ENCODE results near the gene POSTN. TPM values are rescaled to one million over a fixed set of nuclear protein-coding genes. Genes with fewer than 3 reads are reported as not detected.

POSTN gene
- total RNA-seq, 2 experiments from 2014 or later, result not detected

DNA sequence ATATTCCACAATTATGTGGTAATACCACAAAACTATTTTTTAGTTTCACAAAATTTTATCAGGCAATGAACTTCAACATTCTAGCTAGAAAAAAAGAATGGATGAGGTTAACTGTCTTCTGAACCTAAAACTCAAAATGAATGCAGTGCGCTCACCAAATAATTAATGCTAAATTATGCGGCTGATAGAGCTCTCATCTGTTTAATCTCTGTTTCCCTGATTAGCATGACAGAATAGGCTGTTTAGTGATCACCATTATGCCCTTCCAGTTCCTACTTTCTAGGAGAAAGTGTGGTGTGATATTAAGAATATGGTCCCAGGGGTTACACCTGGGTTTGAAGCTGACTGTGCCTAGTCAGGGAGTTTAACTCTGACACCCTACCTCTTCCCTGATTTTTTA, 42.8 kb upstream of the POSTN start:
- Mint-ChIP-seq H3K4me3 (no peak overlapping the region), H3K9me3 (peaks cover 2% of the 10 kb centered on the region), H3K36me3 (ENCODE audit: low read depth) (no peaks in the 10 kb centered on the region), H3K27me3 (no peaks in the 10 kb centered on the region), H3K27ac (no peak overlapping the region), H3K4me1 (ENCODE audit: low read depth) (no peaks in the 10 kb centered on the region)
- ATAC-seq (no peak), DNase-seq (no peak)
- intact Hi-C loops (cut with micrococcal nuclease), result no loop called here
- POLR2A ChIA-PET, result interaction anchor here (1.0 kb wide), 1 partner anchor 23 kb away, joined by 4 read pairs; no protein-coding TSS in a partner anchor
- CTCF ChIA-PET, result no interaction called here
- TF ChIP-seq, protein P1, sequence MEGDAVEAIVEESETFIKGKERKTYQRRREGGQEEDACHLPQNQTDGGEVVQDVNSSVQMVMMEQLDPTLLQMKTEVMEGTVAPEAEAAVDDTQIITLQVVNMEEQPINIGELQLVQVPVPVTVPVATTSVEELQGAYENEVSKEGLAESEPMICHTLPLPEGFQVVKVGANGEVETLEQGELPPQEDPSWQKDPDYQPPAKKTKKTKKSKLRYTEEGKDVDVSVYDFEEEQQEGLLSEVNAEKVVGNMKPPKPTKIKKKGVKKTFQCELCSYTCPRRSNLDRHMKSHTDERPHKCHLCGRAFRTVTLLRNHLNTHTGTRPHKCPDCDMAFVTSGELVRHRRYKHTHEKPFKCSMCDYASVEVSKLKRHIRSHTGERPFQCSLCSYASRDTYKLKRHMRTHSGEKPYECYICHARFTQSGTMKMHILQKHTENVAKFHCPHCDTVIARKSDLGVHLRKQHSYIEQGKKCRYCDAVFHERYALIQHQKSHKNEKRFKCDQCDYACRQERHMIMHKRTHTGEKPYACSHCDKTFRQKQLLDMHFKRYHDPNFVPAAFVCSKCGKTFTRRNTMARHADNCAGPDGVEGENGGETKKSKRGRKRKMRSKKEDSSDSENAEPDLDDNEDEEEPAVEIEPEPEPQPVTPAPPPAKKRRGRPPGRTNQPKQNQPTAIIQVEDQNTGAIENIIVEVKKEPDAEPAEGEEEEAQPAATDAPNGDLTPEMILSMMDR (IDR thresholded peaks at IDR 0.05), result no peak

DNA sequence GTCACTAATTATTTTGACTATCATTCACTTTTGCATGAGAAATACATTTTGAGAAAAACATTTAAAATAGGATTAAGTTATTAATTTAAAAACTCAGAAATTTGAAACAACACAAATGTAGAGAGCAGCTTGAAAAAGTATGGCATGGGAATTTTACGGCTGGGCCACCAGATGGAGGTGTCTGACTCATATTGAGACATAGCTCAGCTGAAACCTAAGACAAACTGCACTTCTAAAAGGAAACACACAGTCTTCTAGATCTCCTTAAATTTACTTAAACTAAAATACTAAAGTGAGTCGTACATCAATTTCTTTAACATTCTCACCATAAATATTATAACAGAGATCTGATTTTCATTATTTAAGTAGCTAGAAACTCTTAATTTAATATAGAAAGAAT, 41.9 kb upstream of the POSTN start:
- Mint-ChIP-seq H3K9me3 (no peaks in the 10 kb centered on the region), H3K36me3 (ENCODE audit: low read depth) (no peaks in the 10 kb centered on the region), H3K4me3 (no peak overlapping the region), H3K4me1 (ENCODE audit: low read depth) (no peaks in the 10 kb centered on the region), H3K27me3 (no peaks in the 10 kb centered on the region), H3K27ac (no peak overlapping the region)
- no peak for ATAC-seq
- no peak for DNase-seq
- TF ChIP-seq, protein P1 (IDR thresholded peaks at IDR 0.05), result no peak
- ChIA-PET POLR2A (no interaction called here), CTCF (no interaction called here)
- intact Hi-C loops (cut with micrococcal nuclease), result no loop called here

GRCh38 chr13:37636701-37637100, 38.1 kb upstream of the POSTN start:
- DNase-seq, result no peak
- intact Hi-C loops (cut with micrococcal nuclease), result no loop called here
- ATAC-seq, result no peak
- TF ChIP-seq, protein P1 (IDR thresholded peaks at IDR 0.05), result no peak
- Mint-ChIP-seq H3K27me3 (no peaks in the 10 kb centered on the region), H3K9me3 (no peaks in the 10 kb centered on the region), H3K36me3 (ENCODE audit: low read depth) (no peaks in the 10 kb centered on the region), H3K27ac (no peak overlapping the region), H3K4me1 (ENCODE audit: low read depth) (no peaks in the 10 kb centered on the region), H3K4me3 (no peak overlapping the region)
- ChIA-PET POLR2A (no interaction called here), CTCF (no interaction called here)

GRCh38 chr13:37632294-37632693, 33.7 kb upstream of the POSTN start:
- Mint-ChIP-seq H3K4me1 (ENCODE audit: low read depth) (no peaks in the 10 kb centered on the region), H3K9me3 (peaks cover 5% of the 10 kb centered on the region), H3K27ac (no peak overlapping the region), H3K36me3 (ENCODE audit: low read depth) (no peaks in the 10 kb centered on the region), H3K27me3 (no peaks in the 10 kb centered on the region), H3K4me3 (no peak overlapping the region)
- TF ChIP-seq, protein P1 (IDR thresholded peaks at IDR 0.05), result no peak
- POLR2A ChIA-PET, result no interaction called here
- ATAC-seq, result no peak
- intact Hi-C loops (cut with micrococcal nuclease), result no loop called here
- CTCF ChIA-PET, result interaction anchor here (1.0 kb wide), 1 partner anchor 14 kb away, joined by 3 read pairs; no protein-coding TSS in a partner anchor
- DNase-seq, result no peak

DNA sequence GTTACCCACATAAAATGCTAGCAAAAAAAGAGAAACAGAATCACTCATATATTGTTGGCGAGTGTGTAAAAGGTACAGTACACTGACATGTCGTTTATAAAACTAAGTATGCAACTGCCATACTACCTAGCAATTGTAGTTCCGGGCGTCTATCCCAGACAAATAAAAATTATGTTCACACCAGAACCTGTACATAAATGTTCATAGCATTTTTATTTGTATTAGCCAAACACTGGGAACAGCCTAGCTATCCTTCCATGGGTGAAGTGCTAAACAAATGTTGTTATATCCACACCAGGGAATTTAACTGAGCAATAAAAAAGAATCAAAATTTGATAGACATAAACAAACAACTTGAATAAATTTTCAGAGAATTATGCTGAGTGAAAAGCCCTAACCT, 28.9 kb upstream of the POSTN start:
- Mint-ChIP-seq H3K9me3 (peaks cover 5% of the 10 kb centered on the region), H3K27ac (no peak overlapping the region), H3K36me3 (ENCODE audit: low read depth) (no peaks in the 10 kb centered on the region), H3K4me1 (ENCODE audit: low read depth) (no peaks in the 10 kb centered on the region), H3K27me3 (no peaks in the 10 kb centered on the region), H3K4me3 (no peak overlapping the region)
- intact Hi-C loops (cut with micrococcal nuclease), result no loop called here
- ATAC-seq (no peak), DNase-seq (no peak)
- ChIA-PET POLR2A (no interaction called here), CTCF (no interaction called here)
- TF ChIP-seq, protein P1 (IDR thresholded peaks at IDR 0.05), result no peak

All from activated CD8-positive, alpha-beta T cell treated with anti-CD3 and anti-CD28 coated beads for 36 hours (primary cell).